ENCODE results near the gene POLR3A.

DNA sequence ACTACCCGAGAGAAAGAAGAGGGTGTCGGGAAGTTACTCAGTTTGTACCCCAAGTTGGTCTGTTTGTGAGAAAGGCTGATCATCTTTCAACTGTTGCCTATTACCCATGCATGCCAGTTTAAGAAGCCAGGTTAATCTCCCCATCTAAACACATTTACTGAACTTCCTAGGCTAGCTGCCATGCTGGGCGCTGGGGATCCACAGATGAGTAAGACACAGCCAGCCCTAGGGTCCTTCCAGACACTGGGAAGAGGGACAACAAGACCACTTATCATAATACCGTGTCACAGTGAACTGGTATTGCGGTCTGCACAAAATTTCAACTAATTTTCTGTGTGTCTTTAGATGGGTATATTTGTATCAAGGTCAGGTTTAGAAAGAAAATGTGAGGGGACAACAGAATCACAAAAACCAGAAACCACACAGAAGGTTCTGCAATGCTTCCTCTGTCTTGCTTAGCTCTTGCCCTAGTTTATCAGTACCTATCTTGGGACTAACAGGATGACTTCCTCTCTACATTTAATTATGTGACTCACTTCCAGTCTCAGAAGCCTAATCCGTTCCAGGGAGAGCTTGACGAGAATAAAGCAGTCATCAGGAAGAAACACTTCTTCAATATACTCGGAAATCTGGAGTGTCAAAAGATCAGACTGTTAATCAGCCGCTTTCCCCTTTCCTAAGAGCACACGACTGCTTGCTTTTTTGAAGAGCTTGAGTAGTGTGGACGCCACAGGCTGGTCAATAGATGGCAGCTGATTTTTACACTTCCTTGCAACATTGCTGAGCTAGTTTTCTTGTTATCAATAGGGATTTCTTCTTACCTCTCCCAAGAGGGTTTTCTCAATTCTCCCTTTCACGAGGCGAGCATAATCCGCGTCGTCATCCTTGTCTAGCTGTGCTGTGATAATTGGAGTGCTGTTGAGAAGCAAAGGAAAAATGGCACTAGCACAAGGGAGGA lies 45.7 kb downstream of the POLR3A start:
- TF ChIP-seq POLR2A (IDR thresholded peaks at IDR 0.05) (no peak), POLR2AphosphoS5 (IDR thresholded peaks at IDR 0.05; ENCODE audit: insufficient read depth in 1 of 2, low read depth in 1 of 2) (peak in 1 of 2 donors; percentile 46)
- TF ChIP-seq, protein P1, sequence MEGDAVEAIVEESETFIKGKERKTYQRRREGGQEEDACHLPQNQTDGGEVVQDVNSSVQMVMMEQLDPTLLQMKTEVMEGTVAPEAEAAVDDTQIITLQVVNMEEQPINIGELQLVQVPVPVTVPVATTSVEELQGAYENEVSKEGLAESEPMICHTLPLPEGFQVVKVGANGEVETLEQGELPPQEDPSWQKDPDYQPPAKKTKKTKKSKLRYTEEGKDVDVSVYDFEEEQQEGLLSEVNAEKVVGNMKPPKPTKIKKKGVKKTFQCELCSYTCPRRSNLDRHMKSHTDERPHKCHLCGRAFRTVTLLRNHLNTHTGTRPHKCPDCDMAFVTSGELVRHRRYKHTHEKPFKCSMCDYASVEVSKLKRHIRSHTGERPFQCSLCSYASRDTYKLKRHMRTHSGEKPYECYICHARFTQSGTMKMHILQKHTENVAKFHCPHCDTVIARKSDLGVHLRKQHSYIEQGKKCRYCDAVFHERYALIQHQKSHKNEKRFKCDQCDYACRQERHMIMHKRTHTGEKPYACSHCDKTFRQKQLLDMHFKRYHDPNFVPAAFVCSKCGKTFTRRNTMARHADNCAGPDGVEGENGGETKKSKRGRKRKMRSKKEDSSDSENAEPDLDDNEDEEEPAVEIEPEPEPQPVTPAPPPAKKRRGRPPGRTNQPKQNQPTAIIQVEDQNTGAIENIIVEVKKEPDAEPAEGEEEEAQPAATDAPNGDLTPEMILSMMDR (IDR thresholded peaks at IDR 0.05): no peak
